DOHH2 (cell line): ENCODE results near the gene PLA2G2E.

ENCODE experiments used
- H3F3A ChIP-seq: fragments of 200-600 bp; sonication (generic), shearing (Covaris generic); 2 replicates; pipeline ENCODE4 v1.6.0; 2016; ENCODE audit warnings: antibody characterized with exemption, mild to moderate bottlenecking; ENCODE audit not compliant: control insufficient read depth, insufficient read depth
- H3K27ac ChIP-seq: fragments of 200-600 bp; sonication (generic); 2 replicates; pipeline ENCODE4 v1.5.1; 2014; ENCODE audit warnings: low read depth, mild to moderate bottlenecking, low read length, moderate library complexity
- H3K27me3 ChIP-seq: fragments of 200-600 bp; sonication (generic); 2 replicates; pipeline ENCODE4 v1.6.1; 2014; ENCODE audit warnings: mild to moderate bottlenecking, low read length, mixed read lengths; ENCODE audit not compliant: control insufficient read depth
- H3K36me3 ChIP-seq: fragments of 200-600 bp; sonication (generic); 2 replicates; pipeline ENCODE4 v1.6.1; 2014; ENCODE audit warnings: mild to moderate bottlenecking, low read length, moderate library complexity, mixed read lengths; ENCODE audit not compliant: control insufficient read depth
- H3K4me1 ChIP-seq: fragments of 200-600 bp; sonication (generic); 2 replicates; pipeline ENCODE4 v1.6.1; 2014; ENCODE audit warnings: mild to moderate bottlenecking, low read length, mixed read lengths; ENCODE audit not compliant: control insufficient read depth
- H3K4me2 ChIP-seq: fragments of 200-600 bp; sonication (generic); 2 replicates; pipeline ENCODE4 v1.6.0; 2014; ENCODE audit warnings: mild to moderate bottlenecking, low read length, moderate library complexity
- H3K4me3 ChIP-seq: fragments of 200-600 bp; sonication (generic); 2 replicates; pipeline ENCODE4 v1.5.1; 2014; ENCODE audit warnings: mild to moderate bottlenecking, low read length, mixed read lengths
- H3K79me2 ChIP-seq: fragments of 200-600 bp; sonication (generic); 2 replicates; pipeline ENCODE4 v1.6.1; 2014; ENCODE audit warnings: mild to moderate bottlenecking, low read length, mixed read lengths; ENCODE audit not compliant: control insufficient read depth
- H3K9me2 ChIP-seq: fragments of 200-600 bp; sonication (generic); replicated peaks from 2 replicates; pipeline ENCODE4 v1.6.1; 2014; ENCODE audit warnings: mild to moderate bottlenecking, low read length, mixed read lengths; ENCODE audit not compliant: control insufficient read depth
- H3K9me3 ChIP-seq: fragments of 200-600 bp; sonication (generic); 2 replicates; pipeline ENCODE4 v1.6.1; 2014; ENCODE audit warnings: antibody characterized with exemption, low read length, mixed read lengths; ENCODE audit not compliant: control insufficient read depth, insufficient read depth
- H4K20me1 ChIP-seq: fragments of 200-600 bp; sonication (generic); 2 replicates; pipeline ENCODE4 v1.6.0; 2014; ENCODE audit warnings: low read depth, mild to moderate bottlenecking, antibody characterized with exemption, low read length, moderate library complexity; ENCODE audit not compliant: control insufficient read depth, insufficient read depth
- CTCF ChIP-seq: fragments of 200-600 bp; sonication (generic); IDR thresholded peaks from one replicate; pipeline ENCODE4 v1.5.1; 2014; ENCODE audit warnings: antibody characterized with exemption, mild to moderate bottlenecking, low read depth, low read length; ENCODE audit not compliant: poor library complexity, severe bottlenecking
- EZH2phosphoT487 ChIP-seq: fragments of 200-600 bp; sonication (generic); IDR thresholded peaks from 2 replicates; pipeline ENCODE4 v1.6.1; 2017; ENCODE audit warnings: borderline replicate concordance, mild to moderate bottlenecking, antibody characterized with exemption, low read length, moderate library complexity, mixed read lengths

PLA2G2E gene

DNA sequence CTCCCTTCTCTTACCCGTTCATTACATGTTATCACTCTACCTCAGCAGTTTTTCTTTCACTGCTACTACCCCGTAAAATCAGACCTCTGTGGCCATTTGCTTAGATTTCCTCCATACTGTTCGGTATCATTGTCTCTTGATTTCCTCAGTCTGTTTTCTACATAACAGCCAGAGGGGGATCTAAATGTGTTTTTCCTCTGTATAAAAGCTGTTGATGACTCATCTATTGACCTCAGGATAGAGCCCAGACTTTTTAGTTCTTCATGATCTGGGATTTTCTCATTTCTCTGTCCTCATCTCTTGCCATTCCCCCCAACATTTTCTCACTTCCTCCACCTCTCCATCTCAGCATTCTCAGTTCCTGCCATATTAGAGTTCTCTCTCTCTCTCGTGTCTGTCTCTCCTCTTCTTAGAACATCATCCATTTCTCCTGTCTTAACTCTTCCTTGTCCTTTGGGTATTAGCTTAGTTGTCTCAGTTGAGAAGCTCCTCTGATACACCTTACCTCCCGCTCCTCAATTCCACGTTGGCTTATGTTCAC is 30.7 kb downstream of the PLA2G2E start:
- Histone ChIP-seq H3K9me2 (no peaks in the 10 kb centered on the region), H3K4me1 (no peaks in the 10 kb centered on the region), H3F3A (no peaks in the 10 kb centered on the region), H3K4me3 (no peak overlapping the region), H3K36me3 (peaks cover 61% of the 10 kb centered on the region), H3K4me2 (no peak overlapping the region), H4K20me1 (peaks cover 3% of the 10 kb centered on the region; the same call in 1 of the 2 replicates), H3K27me3 (no peaks in the 10 kb centered on the region), H3K27ac (no peak overlapping the region), H3K79me2 (peaks cover 28% of the 10 kb centered on the region), H3K9me3 (no peaks in the 10 kb centered on the region)
- no peak for TF ChIP-seq EZH2phosphoT487
- TF ChIP-seq CTCF = no peak

DNA sequence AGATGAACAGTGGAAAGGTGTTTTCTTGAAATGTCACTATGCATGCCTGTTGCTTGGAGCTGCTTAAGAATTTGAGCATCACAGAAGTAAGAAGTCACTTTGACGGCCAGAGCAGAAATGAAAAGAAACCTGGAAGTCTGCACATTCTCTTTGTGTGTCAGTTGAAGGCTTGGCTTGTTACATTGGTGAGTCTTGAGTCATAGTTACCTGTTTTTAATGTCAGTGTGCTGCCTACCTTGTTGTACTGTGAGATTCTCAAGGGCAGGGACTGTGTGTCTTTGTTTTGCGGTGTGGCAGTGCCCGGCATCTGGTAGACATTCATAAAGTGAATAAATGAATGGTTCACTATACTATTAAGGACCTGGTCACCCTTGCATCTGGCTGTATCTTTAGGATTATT is 31.3 kb downstream of the PLA2G2E start:
- Histone ChIP-seq H3K4me2 (no peak overlapping the region), H4K20me1 (peaks cover 3% of the 10 kb centered on the region; the same call in 1 of the 2 replicates), H3K27ac (no peak overlapping the region), H3K27me3 (no peaks in the 10 kb centered on the region), H3K79me2 (peaks cover 33% of the 10 kb centered on the region), H3K9me3 (no peaks in the 10 kb centered on the region), H3F3A (no peaks in the 10 kb centered on the region), H3K9me2 (no peaks in the 10 kb centered on the region), H3K4me3 (no peak overlapping the region), H3K36me3 (peaks cover 57% of the 10 kb centered on the region), H3K4me1 (no peaks in the 10 kb centered on the region)
- TF ChIP-seq EZH2phosphoT487 (no peak), CTCF (no peak)

- Histone ChIP-seq H3K27ac (no peak overlapping the region), H3K4me3 (no peak overlapping the region), H3K4me2 (no peak overlapping the region), H4K20me1 (peaks cover 3% of the 10 kb centered on the region; the same call in 1 of the 2 replicates), H3K79me2 (peaks cover 55% of the 10 kb centered on the region), H3K4me1 (no peaks in the 10 kb centered on the region), H3F3A (no peaks in the 10 kb centered on the region), H3K9me2 (no peaks in the 10 kb centered on the region), H3K27me3 (no peaks in the 10 kb centered on the region), H3K36me3 (peaks cover 46% of the 10 kb centered on the region), H3K9me3 (no peaks in the 10 kb centered on the region)
- TF ChIP-seq CTCF (no peak), EZH2phosphoT487 (no peak)
Observed at GRCh38 chr1:19889656-19890055, 33.8 kb downstream of the PLA2G2E start.
